ENCODE data around the gene WDR91. TPM values are rescaled to one million over a fixed set of nuclear protein-coding genes. Genes with fewer than 3 reads are reported as not detected.

WDR91 gene
- total and polyA plus RNA-seq, 8 donors = 17.8 to 47.9 (median 26.5) TPM

DNA sequence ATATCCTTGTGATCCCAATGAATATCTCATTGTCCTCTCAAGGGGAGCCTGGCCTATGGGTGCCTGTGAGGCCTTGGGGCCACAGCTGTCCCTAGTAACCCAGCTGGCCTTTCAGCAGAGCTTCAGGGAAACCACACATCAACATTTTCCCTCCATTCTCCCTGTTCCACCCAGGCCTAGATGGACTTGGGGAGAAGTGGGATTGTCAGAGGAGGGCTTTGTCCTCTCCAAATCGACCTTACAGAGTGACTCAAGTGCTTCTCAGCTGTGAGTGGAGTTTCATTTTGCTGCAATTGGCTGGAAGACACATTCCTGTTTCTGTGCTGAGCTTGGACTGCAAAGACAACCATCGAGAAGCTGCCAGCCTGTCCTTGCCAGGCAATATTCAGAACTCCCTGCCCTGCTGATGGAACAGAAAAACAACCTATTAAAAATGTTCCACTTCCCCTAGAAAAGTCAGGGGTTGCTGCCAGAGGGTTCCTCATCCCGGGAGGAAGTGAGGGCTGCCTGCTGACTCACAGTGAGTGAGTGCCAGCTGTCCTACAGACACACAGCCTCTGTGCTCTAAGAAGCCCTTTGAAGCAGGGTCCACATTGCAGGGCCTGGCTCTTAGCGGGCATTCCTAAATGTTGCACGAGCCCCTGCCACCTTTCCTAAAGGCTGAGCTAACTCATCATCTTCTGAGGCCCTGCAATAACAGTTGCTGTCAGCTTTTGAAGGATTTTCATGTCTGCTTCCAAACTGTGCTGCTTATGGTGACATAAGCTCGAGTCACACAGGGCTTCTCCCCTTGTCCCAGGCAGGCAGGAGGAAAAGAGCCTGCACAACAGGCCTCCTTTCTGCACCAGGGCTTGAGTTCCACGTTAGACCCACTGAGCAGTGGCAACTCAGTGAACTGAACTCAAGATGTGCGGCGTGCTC lies 42.8 kb upstream of the WDR91 start:
- FAIRE-seq (no peak), DNase-seq (peak in 3 of 6 donors; percentile 30 to 57 (median 49)), ATAC-seq (peak in 3 of 4 donors; percentile 65 to 91 (median 90))
- intact Hi-C loops (cut with DNase I) = no loop called here
- H3K36me3 ChIP-seq = no peaks in the 10 kb centered on the region
- H3K9me3 ChIP-seq = no peaks in the 10 kb centered on the region
- H3K4me1 ChIP-seq = no peaks in the 10 kb centered on the region
- WGBS, 2 donors = 49 to 55% methylated on average over 9 of the region's 9 CpGs
- H3K4me3 ChIP-seq = no peak overlapping the region
- no peak for TF ChIP-seq CTCF (IDR thresholded peaks at IDR 0.05)
- H3K27me3 ChIP-seq = no peaks in the 10 kb centered on the region
- peak overlapping the region in 3 of 4 donors; percentile 16 to 64 (median 20) for H3K27ac ChIP-seq

DNA sequence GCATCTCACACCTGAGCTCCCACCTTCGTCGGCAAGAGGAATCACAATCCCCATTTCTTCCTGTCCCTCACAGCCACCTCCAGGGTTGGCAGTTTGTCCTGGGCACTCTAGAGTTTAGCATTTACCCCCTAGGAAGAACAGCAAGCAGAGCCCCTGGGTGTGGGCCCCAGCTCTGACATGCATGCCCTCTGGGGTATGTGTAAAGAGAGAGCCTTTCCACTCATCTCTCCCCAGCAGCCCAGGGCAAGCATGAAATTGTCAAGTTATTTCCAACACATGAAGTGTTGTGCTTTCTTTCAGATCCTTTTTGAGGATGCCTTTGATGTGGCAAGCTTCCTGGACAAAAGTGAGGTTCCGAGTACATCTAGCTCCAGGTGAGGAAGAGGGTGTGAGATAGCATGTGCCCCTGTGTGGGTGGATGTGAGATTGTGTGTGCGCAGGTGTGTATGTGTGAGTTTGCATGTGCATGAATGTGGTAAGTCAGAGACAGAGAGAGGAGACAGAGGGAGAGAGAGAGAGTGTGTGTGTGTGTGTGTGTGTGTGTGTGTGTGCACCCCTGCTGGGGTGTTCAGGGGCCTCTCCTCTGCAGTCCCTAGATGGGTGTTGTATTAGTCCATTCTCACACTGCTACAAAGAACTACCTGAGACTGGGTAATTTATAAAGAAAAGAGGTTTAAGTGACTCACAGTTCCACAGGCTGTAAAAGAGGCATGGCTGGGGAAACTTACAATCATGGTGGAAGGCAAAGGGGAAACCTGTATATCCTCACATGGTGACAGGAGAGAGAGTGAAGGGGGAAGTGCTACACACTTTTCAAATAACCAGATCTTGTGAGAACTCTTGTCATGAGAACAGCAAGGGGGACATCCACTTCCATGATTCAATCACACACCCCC lies 40.4 kb upstream of the WDR91 start:
- ATAC-seq = no peak
- H3K4me3 ChIP-seq = no peak overlapping the region
- TF ChIP-seq CTCF (IDR thresholded peaks at IDR 0.05) = no peak
- intact Hi-C loops (cut with DNase I) = no loop called here
- no peaks in the 10 kb centered on the region for H3K4me1 ChIP-seq
- peak in 1 of 6 donors; percentile 20 for DNase-seq
- H3K9me3 ChIP-seq = no peaks in the 10 kb centered on the region
- no peak for FAIRE-seq
- H3K36me3 ChIP-seq = no peaks in the 10 kb centered on the region
- H3K27ac ChIP-seq = no peak overlapping the region
- no peaks in the 10 kb centered on the region for H3K27me3 ChIP-seq
- WGBS, 2 donors = 92 to 93% methylated on average over 4 of the region's 4 CpGs

DNA sequence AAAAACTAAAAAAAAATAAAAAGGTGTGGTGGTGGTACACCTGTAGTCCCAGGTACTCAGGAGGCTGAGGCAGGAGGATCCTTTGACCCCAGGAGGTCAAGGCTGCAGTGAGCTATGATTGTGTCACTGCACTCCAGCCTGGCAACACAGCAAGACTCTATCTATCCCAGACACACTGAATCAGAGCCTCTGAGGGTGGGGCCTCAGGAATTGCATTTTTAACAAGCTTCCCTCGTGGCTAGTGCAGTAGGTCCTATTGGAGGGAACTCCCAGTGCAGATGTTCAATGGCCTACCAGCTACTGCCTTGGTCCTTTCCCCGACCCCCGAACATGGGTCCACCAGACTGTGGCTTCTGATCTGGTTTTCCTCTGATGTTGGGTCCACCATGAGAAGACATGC lies 37.2 kb upstream of the WDR91 start:
- 86 to 95% methylated on average over 3 of the region's 3 CpGs for WGBS, 2 donors
- intact Hi-C loops (cut with DNase I) = no loop called here
- no peaks in the 10 kb centered on the region for H3K27me3 ChIP-seq
- FAIRE-seq = no peak
- no peak for TF ChIP-seq CTCF (IDR thresholded peaks at IDR 0.05)
- no peak overlapping the region for H3K4me3 ChIP-seq
- no peak overlapping the region for H3K27ac ChIP-seq
- H3K9me3 ChIP-seq = no peaks in the 10 kb centered on the region
- no peak for ATAC-seq
- DNase-seq = no peak
- H3K36me3 ChIP-seq = no peaks in the 10 kb centered on the region
- H3K4me1 ChIP-seq = no peaks in the 10 kb centered on the region

GRCh38 chr7:135247746-135248471 lies 36.6 kb upstream of the WDR91 start:
- DNase-seq = no peak

More at GRCh38 chr7:135247746-135248471, 36.6 kb upstream of the WDR91 start:
- H3K4me1 ChIP-seq = no peaks in the 10 kb centered on the region
- 89 to 92% methylated on average over 22 of the region's 22 CpGs for WGBS, 2 donors
- H3K27me3 ChIP-seq = no peaks in the 10 kb centered on the region
- ATAC-seq = no peak
- TF ChIP-seq CTCF (IDR thresholded peaks at IDR 0.05) = no peak
- H3K27ac ChIP-seq = no peak overlapping the region
- H3K4me3 ChIP-seq = no peak overlapping the region
- FAIRE-seq = no peak
- H3K9me3 ChIP-seq = no peaks in the 10 kb centered on the region
- intact Hi-C loops (cut with DNase I) = no loop called here
- H3K36me3 ChIP-seq = no peaks in the 10 kb centered on the region

All from pancreas (tissue), 10 donors.